Activated CD8-positive, alpha-beta T cell treated with anti-CD3 and anti-CD28 coated beads, Interleukin-2, amount 10 ng/mL, durations not matched to agents 7 days and 5 days (primary cell): ENCODE results near the gene KRTAP17-1. TPM values are rescaled to one million over a fixed set of nuclear protein-coding genes. Genes with fewer than 3 reads are reported as not detected.

Experiments used
- ATAC-seq: fragments of 150-1000 bp; cut with Tn5 transposase; one replicate; pipeline ENCODE4 v1.10.0; 2021; ENCODE audit warnings: moderate library complexity
- CTCF ChIA-PET: fragments of 350-600 bp; sonication (Branson Sonifier 250); formaldehyde crosslinking; loops from one replicate; lab custom pipeline; 2021; ENCODE audit warnings: antibody characterized with exemption; lab: Charles Lee
- POLR2A ChIA-PET: fragments of 350-600 bp; sonication (Branson Sonifier 250); formaldehyde crosslinking; loops from one replicate; lab custom pipeline; 2021; ENCODE audit warnings: antibody characterized with exemption; lab: Charles Lee
- DNase-seq: peaks from one replicate; pipeline ENCODE4 v3.0.0-alpha.2; 2020
- H3K27ac Mint-ChIP-seq: one replicate; pipeline ENCODE4 v1.8.0; 2021; ENCODE audit warnings: mild to moderate bottlenecking, mixed read lengths
- H3K27me3 Mint-ChIP-seq: one replicate; pipeline ENCODE4 v1.8.0; 2021; ENCODE audit warnings: low read depth, mixed read lengths
- H3K36me3 Mint-ChIP-seq: one replicate; pipeline ENCODE4 v1.8.0; 2021; ENCODE audit warnings: low read depth, mixed read lengths
- H3K4me1 Mint-ChIP-seq: one replicate; pipeline ENCODE4 v1.8.0; 2021; ENCODE audit warnings: low read depth, mixed read lengths
- H3K4me3 Mint-ChIP-seq: one replicate; pipeline ENCODE4 v1.8.0; 2021; ENCODE audit warnings: mild to moderate bottlenecking, mixed read lengths
- H3K9me3 Mint-ChIP-seq: one replicate; pipeline ENCODE4 v1.8.0; 2022; ENCODE audit warnings: mixed read lengths; ENCODE audit not compliant: insufficient read depth
- total RNA-seq, 2 experiments: library from RNA; stranded (reverse); gene quantifications; one replicate each; pipeline ENCODE4 v1.2.3, GENCODE V29; 2021

The KRTAP17-1 gene
- total RNA-seq, 2 experiments from 2014 or later, result not detected

DNA sequence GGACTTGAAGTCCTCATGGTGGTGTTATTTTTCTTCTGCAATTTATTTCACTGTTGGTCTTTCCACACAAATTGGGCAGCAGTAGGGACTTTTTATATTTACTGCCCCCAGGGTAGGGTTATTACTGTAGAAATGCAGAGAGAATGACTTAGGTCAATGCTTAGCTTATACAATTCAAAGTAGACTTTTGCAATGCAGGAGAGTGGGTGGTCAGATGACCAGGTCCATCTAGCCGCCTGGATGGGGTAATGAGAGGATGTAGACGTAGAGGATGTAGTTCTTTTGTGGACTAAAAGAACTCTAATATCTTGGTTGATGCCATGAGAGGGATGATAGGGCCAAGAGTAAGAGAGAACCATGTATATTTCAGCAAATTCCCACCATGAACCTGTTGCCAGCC is 2.7 kb upstream of the KRTAP17-1 start:
- DNase-seq (no peak), ATAC-seq (no peak)
- Mint-ChIP-seq H3K27me3 (peaks cover 2% of the 10 kb centered on the region), H3K27ac (no peak overlapping the region), H3K4me3 (no peak overlapping the region), H3K4me1 (no peaks in the 10 kb centered on the region), H3K9me3 (peaks cover 6% of the 10 kb centered on the region), H3K36me3 (no peaks in the 10 kb centered on the region)
- POLR2A ChIA-PET, result no interaction called here
- CTCF ChIA-PET, result interaction anchor here (1.4 kb wide), 1 partner anchor 231 kb away, joined by 3 read pairs; no protein-coding TSS in a partner anchor

DNA sequence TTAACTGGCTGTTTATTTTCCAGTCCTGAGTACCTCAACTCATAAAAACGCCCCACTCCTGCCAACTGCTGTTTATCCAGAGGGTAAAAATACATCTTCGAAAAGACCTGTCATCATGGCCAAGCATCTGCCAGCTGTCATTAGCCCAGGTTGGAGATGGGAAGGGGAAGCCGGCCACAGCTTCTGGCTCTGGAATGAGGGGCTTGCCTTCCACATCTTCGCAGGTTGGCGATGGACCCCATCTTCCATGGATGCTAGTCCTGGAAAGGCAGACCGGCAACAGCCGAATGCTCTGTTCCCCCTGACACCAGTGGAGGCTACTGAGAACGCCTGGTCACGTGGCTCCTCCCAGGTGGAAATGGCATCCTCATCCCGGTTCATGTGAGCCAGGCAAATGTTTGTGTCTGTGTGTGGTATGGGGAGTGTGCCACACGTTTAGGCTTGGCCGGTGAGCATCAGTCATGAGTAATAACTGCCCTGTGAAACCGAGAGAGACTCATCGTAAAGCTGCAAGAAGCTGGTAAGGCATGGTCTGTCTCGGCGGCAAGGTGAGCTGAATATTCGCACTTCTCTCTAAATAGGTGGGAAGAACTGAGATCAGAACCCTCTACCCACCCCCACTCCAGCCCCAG is 420 bp upstream of the KRTAP17-1 start:
- no peak for ATAC-seq
- H3K9me3 Mint-ChIP-seq, result peaks cover 6% of the 10 kb centered on the region
- no peak for DNase-seq
- H3K27ac Mint-ChIP-seq, result no peak overlapping the region
- peaks cover 2% of the 10 kb centered on the region for H3K27me3 Mint-ChIP-seq
- no peak overlapping the region for H3K4me3 Mint-ChIP-seq
- ChIA-PET POLR2A (no interaction called here), CTCF (no interaction called here)
- H3K36me3 Mint-ChIP-seq, result no peaks in the 10 kb centered on the region
- peaks cover 4% of the 10 kb centered on the region for H3K4me1 Mint-ChIP-seq

DNA sequence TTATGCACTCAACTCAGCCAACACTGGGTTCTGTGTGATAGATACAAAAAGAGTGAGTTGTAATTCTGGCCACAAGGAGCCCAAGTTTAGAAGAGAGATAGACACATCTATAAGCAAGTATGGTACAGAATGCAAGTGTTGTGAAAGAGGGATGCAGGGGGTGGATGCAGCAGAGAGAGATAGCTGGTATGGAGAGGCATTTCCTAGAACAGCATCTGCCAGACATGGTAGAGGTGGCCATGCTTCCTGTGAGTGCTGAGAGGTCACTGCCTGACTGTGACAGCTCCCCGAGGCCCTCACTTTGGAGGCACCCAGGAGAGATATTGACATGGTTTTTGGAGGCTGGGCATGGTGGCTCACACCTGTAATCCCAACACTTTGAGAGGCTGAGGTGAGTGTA is 4.4 kb downstream of the KRTAP17-1 start:
- ChIA-PET CTCF (interaction anchor here (0.9 kb wide), 1 partner anchor 11 kb away, joined by 4 read pairs; no protein-coding TSS in a partner anchor), POLR2A (no interaction called here)
- H3K27me3 Mint-ChIP-seq, result peaks cover 2% of the 10 kb centered on the region
- H3K4me1 Mint-ChIP-seq, result peaks cover 42% of the 10 kb centered on the region
- no peak overlapping the region for H3K27ac Mint-ChIP-seq
- no peaks in the 10 kb centered on the region for H3K9me3 Mint-ChIP-seq
- no peak overlapping the region for H3K4me3 Mint-ChIP-seq
- ATAC-seq, result no peak
- H3K36me3 Mint-ChIP-seq, result peaks cover 2% of the 10 kb centered on the region
- DNase-seq, result no peak

DNA sequence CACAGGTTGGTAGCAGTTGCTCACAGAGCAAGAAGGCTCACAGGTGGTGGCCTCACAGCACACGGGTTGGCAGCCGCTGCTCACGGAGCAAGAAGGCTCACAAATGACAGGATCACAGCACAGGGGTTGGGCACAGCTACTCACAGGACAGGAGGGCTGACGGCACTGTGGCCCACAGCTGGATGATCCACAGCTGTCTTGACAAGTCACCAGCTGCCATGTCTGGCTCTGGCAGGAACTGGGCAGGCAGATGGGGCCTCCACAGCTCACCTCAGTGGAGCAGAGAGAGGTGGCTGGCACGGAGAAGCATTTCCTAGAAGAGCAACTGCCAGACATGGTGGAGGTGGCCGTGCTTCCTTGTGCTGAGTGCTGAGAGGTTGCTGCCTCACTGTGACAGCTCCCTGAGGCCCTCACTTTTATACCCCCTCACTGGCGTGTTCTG is 6.6 kb downstream of the KRTAP17-1 start, which contains the start of gene KRTAP16-1:
TSS of gene KRTAP16-1 (minus strand) at position 392 of the 442 bp plus-strand sequence. CDS start at position 336, 56 bp downstream.
- peak within 1 kb of the TSS; percentile 48 for H3K4me3 Mint-ChIP-seq
- POLR2A ChIA-PET, result interaction anchor here (0.5 to 1.3 kb wide), 4 partner anchors 8 to 616 kb away, joined by 3 to 7 read pairs (median 4); partner anchors contain the start of gene EIF1
- peak within 1 kb of the TSS; percentile 90 for H3K27ac Mint-ChIP-seq
- CTCF ChIA-PET, result interaction anchor here (1.0 to 2.4 kb wide), 7 partner anchors 13 to 357 kb away, joined by 3 to 11 read pairs (median 4); no protein-coding TSS in a partner anchor
- peak; percentile 54 for DNase-seq
- H3K27me3 Mint-ChIP-seq, result no peaks in the 10 kb centered on the region
- peak; percentile 57 for ATAC-seq
- H3K36me3 Mint-ChIP-seq, result peaks cover 2% of the 10 kb centered on the region
- no peaks in the 10 kb centered on the region for H3K9me3 Mint-ChIP-seq
- H3K4me1 Mint-ChIP-seq, result peaks cover 42% of the 10 kb centered on the region

DNA sequence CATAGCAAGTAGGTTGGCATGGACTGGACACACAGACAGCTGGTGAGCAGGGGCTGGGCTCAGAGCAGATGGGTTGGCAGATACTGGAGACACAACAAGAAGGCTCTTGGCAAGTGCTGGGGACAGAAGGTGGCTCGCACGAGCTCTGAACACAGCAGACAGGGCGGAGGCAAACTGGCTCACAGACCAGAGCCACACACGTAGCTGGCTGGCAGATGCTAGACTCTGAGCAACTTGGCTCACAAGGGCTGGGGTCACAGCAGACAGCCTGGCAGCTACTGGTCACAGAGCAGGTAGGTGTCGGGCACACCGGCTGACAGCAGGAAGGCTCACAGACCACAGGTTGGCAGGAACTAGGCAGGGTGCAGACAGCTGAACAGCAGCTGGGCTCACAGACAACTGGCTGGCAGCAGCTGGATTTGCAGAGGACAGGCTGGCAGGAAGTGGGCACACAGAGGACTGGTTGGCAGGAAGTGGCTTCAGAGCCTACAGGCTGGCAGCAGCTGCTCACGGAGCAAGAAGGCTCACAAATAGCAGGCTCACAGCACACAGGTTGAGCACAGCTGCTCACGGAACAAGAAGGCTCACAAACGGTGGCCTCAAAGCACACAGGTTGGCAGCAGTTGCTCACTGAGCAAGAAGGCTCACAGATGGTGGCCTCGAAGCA is 7.1 kb downstream of the KRTAP17-1 start:
- peak overlapping the region; percentile 90 for H3K27ac Mint-ChIP-seq
- peak; percentile 79 for ATAC-seq
- ChIA-PET POLR2A (interaction anchor here (1.0 to 1.3 kb wide), 3 partner anchors 8 to 380 kb away, joined by 3 to 7 read pairs (median 5); partner anchors contain the start of gene EIF1), CTCF (interaction anchor here (1.0 to 2.4 kb wide), 7 partner anchors 14 to 357 kb away, joined by 3 to 11 read pairs (median 4); no protein-coding TSS in a partner anchor)
- peaks cover 42% of the 10 kb centered on the region for H3K4me1 Mint-ChIP-seq
- H3K4me3 Mint-ChIP-seq, result peak overlapping the region; percentile 48
- peak; percentile 74 for DNase-seq
- H3K27me3 Mint-ChIP-seq, result no peaks in the 10 kb centered on the region
- H3K36me3 Mint-ChIP-seq, result peaks cover 2% of the 10 kb centered on the region
- H3K9me3 Mint-ChIP-seq, result no peaks in the 10 kb centered on the region

DNA sequence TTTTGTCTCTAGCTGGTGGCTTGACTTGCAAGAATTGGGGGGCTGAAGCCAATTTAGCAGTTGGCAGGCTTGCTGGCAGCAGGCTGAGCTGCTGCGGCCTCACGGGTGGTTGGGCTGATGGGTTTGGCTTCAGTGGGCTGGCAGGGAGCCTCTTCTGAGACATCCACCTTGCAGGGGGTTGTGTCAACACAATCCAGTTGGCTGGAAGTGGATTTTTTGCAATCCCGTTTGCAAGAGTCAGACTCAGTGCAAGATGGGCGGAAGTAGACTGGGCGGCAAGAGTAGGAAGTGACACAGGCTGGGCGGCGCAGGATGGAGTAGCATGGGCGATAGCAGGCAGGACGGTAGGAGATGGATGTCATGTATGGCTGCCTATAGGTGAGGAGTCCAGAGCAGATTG is 7.9 kb downstream of the KRTAP17-1 start:
- Mint-ChIP-seq H3K9me3 (no peaks in the 10 kb centered on the region), H3K27ac (peak overlapping the region; percentile 90), H3K4me1 (peaks cover 42% of the 10 kb centered on the region), H3K27me3 (no peaks in the 10 kb centered on the region), H3K4me3 (no peak overlapping the region), H3K36me3 (peaks cover 2% of the 10 kb centered on the region)
- ATAC-seq, result no peak
- CTCF ChIA-PET, result interaction anchor here (1.2 to 2.4 kb wide), 4 partner anchors 14 to 241 kb away, joined by 3 to 11 read pairs (median 8); no protein-coding TSS in a partner anchor
- no peak for DNase-seq
- POLR2A ChIA-PET, result interaction anchor here (1.3 kb wide), 1 partner anchor 381 kb away, joined by 7 read pairs; the partner anchor contains the start of gene EIF1

DNA sequence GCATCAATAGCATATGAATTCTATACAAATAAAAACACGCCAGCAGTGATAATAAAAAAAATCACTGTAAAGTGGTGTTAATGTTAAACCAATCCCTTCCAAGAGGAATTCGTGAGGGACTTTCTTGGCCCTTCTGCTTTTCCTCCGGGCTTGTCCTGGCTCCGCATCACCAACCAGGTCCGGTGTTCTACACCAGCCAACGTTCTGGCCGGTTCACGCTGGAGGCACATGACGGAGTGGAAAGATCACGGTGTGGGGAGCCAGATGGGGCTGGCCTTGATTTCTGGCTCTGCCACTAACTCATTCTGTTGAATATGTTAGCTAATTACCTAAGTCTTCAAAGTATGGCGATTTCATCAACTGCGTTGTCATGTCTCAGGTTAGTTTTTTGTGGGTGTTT is 11.4 kb downstream of the KRTAP17-1 start:
- POLR2A ChIA-PET, result no interaction called here
- DNase-seq (no peak), ATAC-seq (no peak)
- H3K9me3 Mint-ChIP-seq, result no peaks in the 10 kb centered on the region
- H3K27me3 Mint-ChIP-seq, result no peaks in the 10 kb centered on the region
- H3K36me3 Mint-ChIP-seq, result no peaks in the 10 kb centered on the region
- CTCF ChIA-PET, result interaction anchor here (1.1 kb wide), 1 partner anchor 359 kb away, joined by 3 read pairs; no protein-coding TSS in a partner anchor
- H3K4me1 Mint-ChIP-seq, result peaks cover 30% of the 10 kb centered on the region
- H3K27ac Mint-ChIP-seq, result no peak overlapping the region
- H3K4me3 Mint-ChIP-seq, result no peak overlapping the region

DNA sequence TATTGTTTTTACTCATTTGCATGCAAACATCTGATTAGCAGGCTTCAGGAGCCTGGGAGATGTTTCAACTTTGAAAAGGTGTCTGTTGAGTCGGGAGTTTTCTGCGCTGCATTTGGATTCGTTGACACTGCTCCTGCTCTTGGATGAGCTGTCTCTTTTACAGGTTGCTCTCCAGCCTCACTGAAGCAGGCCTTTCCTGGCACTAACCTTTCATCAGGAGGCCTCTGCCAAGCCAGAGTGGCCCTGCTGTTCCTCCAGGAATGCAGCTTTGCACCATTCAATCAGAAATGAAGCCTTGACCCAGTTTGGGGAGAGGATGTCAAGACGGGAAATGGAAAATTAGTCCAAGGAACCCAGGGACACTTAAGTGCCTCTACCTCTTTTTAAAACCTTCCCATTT is 12.5 kb downstream of the KRTAP17-1 start:
- POLR2A ChIA-PET, result no interaction called here
- ATAC-seq, result no peak
- no peaks in the 10 kb centered on the region for H3K27me3 Mint-ChIP-seq

DNA sequence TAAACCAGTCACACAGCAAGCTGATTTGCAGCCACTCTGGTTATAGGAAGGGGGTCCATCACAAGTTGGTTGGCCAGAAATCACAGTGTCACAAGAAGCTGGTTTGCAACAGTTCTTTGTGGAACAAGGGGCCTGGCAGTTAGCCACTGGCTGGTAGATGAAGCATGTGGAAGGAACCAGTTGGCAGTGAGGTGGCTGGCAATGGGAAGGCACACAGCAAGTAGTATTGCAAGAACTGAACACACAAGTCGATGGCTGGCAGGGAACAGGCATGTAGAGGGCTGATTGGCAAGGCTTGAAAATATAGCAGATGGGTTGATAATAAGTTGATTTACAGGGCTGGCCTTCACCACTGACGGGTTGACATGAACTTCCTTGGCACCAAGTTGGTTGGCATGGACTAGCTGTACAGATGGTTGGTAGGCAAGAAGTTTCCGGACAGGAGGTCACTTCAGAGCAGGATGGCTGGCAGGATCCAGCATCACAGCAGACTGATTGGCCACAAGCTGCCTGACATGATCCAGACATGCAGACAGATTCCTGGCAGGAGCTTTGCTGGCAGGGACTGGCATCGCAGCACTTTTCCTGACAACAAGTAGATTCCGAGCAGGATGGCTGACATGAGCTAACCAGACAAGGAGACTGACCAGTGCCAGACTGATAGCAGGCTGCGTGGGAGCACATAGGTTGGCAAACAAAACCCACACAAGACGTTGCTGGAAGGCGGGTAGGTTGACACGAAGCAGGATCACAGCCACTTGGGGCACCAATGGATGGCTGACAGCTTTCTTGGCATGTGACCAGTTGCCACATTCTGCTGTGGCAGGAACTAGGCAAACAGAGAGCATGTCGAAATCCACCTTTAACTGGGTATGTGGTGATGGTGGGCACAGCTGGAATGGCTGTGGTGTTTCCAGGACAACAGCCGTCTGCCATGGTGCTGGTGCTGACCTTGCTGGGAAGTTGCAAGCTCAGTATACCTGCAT is 13.3 kb downstream of the KRTAP17-1 start, which contains the start of gene KRTAP29-1:
TSS of gene KRTAP29-1 (minus strand) at position 936 of the 986 bp plus-strand sequence. CDS start at position 936, 0 bp downstream.
- no peak within 1 kb of the TSS for H3K27ac Mint-ChIP-seq
- H3K4me1 Mint-ChIP-seq, result peaks cover 11% of the 10 kb centered on the region
- no peak for ATAC-seq
- no peak for DNase-seq
- ChIA-PET POLR2A (interaction anchor here (0.5 kb wide), 1 partner anchor 582 kb away, joined by 3 read pairs; no protein-coding TSS in a partner anchor), CTCF (interaction anchor here (1.0 kb wide), 1 partner anchor 20 kb away, joined by 3 read pairs; no protein-coding TSS in a partner anchor)
- no peaks in the 10 kb centered on the region for H3K27me3 Mint-ChIP-seq
- no peaks in the 10 kb centered on the region for H3K36me3 Mint-ChIP-seq
- H3K9me3 Mint-ChIP-seq, result no peaks in the 10 kb centered on the region
- no peak within 1 kb of the TSS for H3K4me3 Mint-ChIP-seq

More for the DNA sequence above, 12.5 kb downstream of the KRTAP17-1 start:
- Mint-ChIP-seq H3K4me1 (peaks cover 19% of the 10 kb centered on the region), H3K36me3 (no peaks in the 10 kb centered on the region), H3K27ac (no peak overlapping the region), H3K4me3 (no peak overlapping the region), H3K9me3 (no peaks in the 10 kb centered on the region)
- no peak for DNase-seq
- CTCF ChIA-PET, result interaction anchor here (1.1 kb wide), 1 partner anchor 360 kb away, joined by 3 read pairs; no protein-coding TSS in a partner anchor

DNA sequence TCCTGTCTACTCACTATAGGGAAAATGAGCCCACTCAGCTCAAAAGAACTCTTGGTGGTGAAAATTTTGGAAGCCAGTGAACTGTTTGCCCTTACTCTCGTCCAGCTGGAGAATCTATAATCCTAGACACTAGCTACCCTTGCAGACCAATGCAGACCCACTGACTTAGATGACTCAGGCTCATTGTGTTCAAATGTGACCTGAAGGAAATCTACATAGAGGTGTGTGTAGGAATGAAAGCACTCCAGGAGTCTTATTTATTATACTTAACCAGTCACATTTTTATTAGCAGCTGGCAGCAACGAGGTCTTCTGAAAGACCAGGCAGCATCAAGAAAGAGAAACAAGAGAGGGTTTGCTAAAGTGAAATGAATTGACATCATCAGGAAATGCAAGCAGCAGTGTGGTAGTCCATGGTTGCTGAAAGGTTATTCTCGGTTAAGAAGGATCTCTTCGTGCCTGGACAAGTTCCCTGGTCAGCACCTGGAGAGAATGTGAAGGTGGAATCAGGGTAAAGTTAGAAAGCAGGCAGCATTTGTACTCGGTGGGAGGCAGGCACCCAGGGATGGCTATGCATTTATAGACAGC is 14.2 kb downstream of the KRTAP17-1 start:
- ATAC-seq, result no peak
- Mint-ChIP-seq H3K27ac (no peak overlapping the region), H3K4me3 (no peak overlapping the region), H3K27me3 (no peaks in the 10 kb centered on the region), H3K9me3 (no peaks in the 10 kb centered on the region), H3K36me3 (no peaks in the 10 kb centered on the region), H3K4me1 (peaks cover 8% of the 10 kb centered on the region)
- DNase-seq, result no peak
- CTCF ChIA-PET, result no interaction called here
- POLR2A ChIA-PET, result interaction anchor here (0.5 to 1.2 kb wide), 3 partner anchors 8 to 581 kb away, joined by 3 to 4 read pairs (median 3); partner anchors contain the start of gene KRTAP16-1
